GM23338 (cell line): ENCODE results near the gene PKN3. TPM values are rescaled to one million over a fixed set of nuclear protein-coding genes. Genes with fewer than 3 reads are reported as not detected.

ENCODE experiments used
- ATAC-seq: fragments of 200-7000 bp; cut with Tn5 transposase; 3 replicates; pipeline ENCODE4 v1.9.1; 2020
- DNase-seq: peaks from one replicate; pipeline ENCODE4 v3.0.0-alpha.2; 2015; ENCODE audit warnings: low spot score
- H2AFZ ChIP-seq: fragments of 200-600 bp; sonication (generic); 2 replicates; pipeline ENCODE4 v1.8.0; 2016; ENCODE audit warnings: antibody characterized with exemption, mild to moderate bottlenecking, moderate library complexity
- H3F3A ChIP-seq: fragments of 200-600 bp; sonication (generic); replicated peaks from 2 replicates; pipeline ENCODE4 v1.8.0; 2017; ENCODE audit warnings: antibody characterized with exemption, mixed run types, low read depth
- H3K27ac ChIP-seq: fragments of 200-600 bp; sonication (generic); 2 replicates; pipeline ENCODE4 v1.6.1; 2016; ENCODE audit warnings: low read depth
- H3K27me3 ChIP-seq: fragments of 200-600 bp; sonication (generic); 2 replicates; pipeline ENCODE4 v1.8.0; 2016; ENCODE audit warnings: mild to moderate bottlenecking, mixed run types, moderate library complexity; ENCODE audit not compliant: insufficient read depth
- H3K36me3 ChIP-seq: fragments of 200-600 bp; sonication (generic); 2 replicates; pipeline ENCODE4 v1.8.0; 2016; ENCODE audit warnings: mild to moderate bottlenecking; ENCODE audit not compliant: insufficient read depth
- H3K4me1 ChIP-seq: fragments of 200-600 bp; sonication (generic); 2 replicates; pipeline ENCODE4 v1.8.0; 2016; ENCODE audit warnings: mild to moderate bottlenecking, moderate library complexity; ENCODE audit not compliant: insufficient read depth
- H3K4me2 ChIP-seq: fragments of 200-600 bp; sonication (generic); 2 replicates; pipeline ENCODE4 v1.7.1; 2017; ENCODE audit warnings: mixed run types
- H3K4me3 ChIP-seq: fragments of 200-600 bp; sonication (generic); 2 replicates; pipeline ENCODE4 v1.6.1; 2016; ENCODE audit warnings: mixed run types
- H3K79me2 ChIP-seq: fragments of 200-600 bp; sonication (generic); replicated peaks from 2 replicates; pipeline ENCODE4 v1.8.0; 2017; ENCODE audit warnings: mild to moderate bottlenecking; ENCODE audit not compliant: insufficient read depth
- H3K9me2 ChIP-seq: fragments of 200-600 bp; sonication (generic); 2 replicates; pipeline ENCODE4 v1.8.0; 2017; ENCODE audit not compliant: insufficient read depth
- H4K20me1 ChIP-seq: fragments of 200-600 bp; sonication (generic); replicated peaks from 2 replicates; pipeline ENCODE4 v1.8.0; 2017; ENCODE audit warnings: mild to moderate bottlenecking; ENCODE audit not compliant: insufficient read depth
- H3K27ac Mint-ChIP-seq: 2 replicates; pipeline ENCODE4 v1.8.0; 2020; ENCODE audit warnings: inconsistent platforms, mild to moderate bottlenecking, moderate library complexity, mixed read lengths
- H3K27me3 Mint-ChIP-seq: 3 replicates; pipeline ENCODE4 v1.8.0; 2022; ENCODE audit warnings: low read depth, mild to moderate bottlenecking, moderate library complexity, mixed read lengths, inconsistent platforms; ENCODE audit not compliant: insufficient read depth, poor library complexity
- H3K36me3 Mint-ChIP-seq: 3 replicates; pipeline ENCODE4 v1.8.0; 2021; ENCODE audit warnings: low read depth, mild to moderate bottlenecking, inconsistent platforms, moderate library complexity, mixed read lengths
- H3K4me1 Mint-ChIP-seq: 3 replicates; pipeline ENCODE4 v1.8.0; 2020; ENCODE audit warnings: mild to moderate bottlenecking, inconsistent platforms, mixed read lengths
- H3K4me3 Mint-ChIP-seq: 3 replicates; pipeline ENCODE4 v1.8.0; 2021; ENCODE audit warnings: moderate library complexity, mild to moderate bottlenecking, inconsistent platforms, mixed read lengths
- H3K9me3 Mint-ChIP-seq: 3 replicates; pipeline ENCODE4 v1.8.0; 2020; ENCODE audit warnings: moderate library complexity, mild to moderate bottlenecking, inconsistent platforms, mixed read lengths
- EZH2phosphoT487 ChIP-seq: fragments of 200-600 bp; sonication (generic); IDR thresholded peaks from one replicate; pipeline ENCODE4 v1.8.1; 2018; ENCODE audit warnings: antibody characterized with exemption; ENCODE audit not compliant: unreplicated experiment
- JUNB ChIP-seq: IDR thresholded peaks from one replicate; pipeline ENCODE4 v1.6.1; 2016; ENCODE audit warnings: antibody characterized with exemption; ENCODE audit not compliant: unreplicated experiment
- NANOG ChIP-seq: IDR thresholded peaks from 2 replicates; pipeline ENCODE4 v1.6.1; 2016; ENCODE audit warnings: antibody characterized with exemption, borderline replicate concordance
- POLR2AphosphoS5 ChIP-seq: IDR thresholded peaks from 2 replicates; pipeline ENCODE4 v1.6.1; 2016; ENCODE audit warnings: antibody characterized with exemption, low read depth
- STAT1 ChIP-seq: IDR thresholded peaks from one replicate; pipeline ENCODE4 v1.6.1; 2016; ENCODE audit warnings: antibody characterized with exemption; ENCODE audit not compliant: unreplicated experiment
- ZNF331 ChIP-seq: fragments of 250-450 bp; sonication (Bioruptor Pico); IDR thresholded peaks from 2 replicates; pipeline ENCODE4 v1.5.0; 2020; ENCODE audit warnings: low read depth, mild to moderate bottlenecking, moderate library complexity
- polyA plus RNA-seq: library from polyadenylated mRNA; unstranded; fragments of >200 nt; fragmentation: Nextera tagmentation; extraction: Ambion mirVana; gene quantifications from 2 replicates; pipeline ENCODE4 v1.2.1, GENCODE V29; 2016
- total RNA-seq: library from RNA; depleted of rRNA; stranded (reverse); fragments of >200 nt; shearing (Covaris generic); gene quantifications from 2 replicates; pipeline ENCODE4 v1.2.3, GENCODE V29; 2014
- TF ChIP-seq, protein P1 (sequence below): IDR thresholded peaks from one replicate; pipeline ENCODE4 v1.6.1; 2018; ENCODE audit warnings: antibody characterized with exemption; ENCODE audit not compliant: unreplicated experiment
- TF ChIP-seq, protein P2 (sequence below): IDR thresholded peaks from 2 replicates; pipeline ENCODE4 v1.6.1; 2016; ENCODE audit warnings: antibody characterized with exemption
- TF ChIP-seq, protein P3 (sequence below), 2 experiments: fragments of 200-600 bp in 1 of 2; sonication (generic) in 1 of 2; conservative IDR thresholded peaks; 2 replicates each; pipeline versions ENCODE4 v1.5.1 to v1.6.1; 2016 to 2017; ENCODE audit warnings: antibody characterized with exemption in 2 of 2, low read depth in 2 of 2, mild to moderate bottlenecking in 2 of 2, moderate library complexity in 1 of 2

The PKN3 gene
- total and polyA plus RNA-seq, 2 experiments from 2014 or later = 6.2 to 17.7 TPM

DNA sequence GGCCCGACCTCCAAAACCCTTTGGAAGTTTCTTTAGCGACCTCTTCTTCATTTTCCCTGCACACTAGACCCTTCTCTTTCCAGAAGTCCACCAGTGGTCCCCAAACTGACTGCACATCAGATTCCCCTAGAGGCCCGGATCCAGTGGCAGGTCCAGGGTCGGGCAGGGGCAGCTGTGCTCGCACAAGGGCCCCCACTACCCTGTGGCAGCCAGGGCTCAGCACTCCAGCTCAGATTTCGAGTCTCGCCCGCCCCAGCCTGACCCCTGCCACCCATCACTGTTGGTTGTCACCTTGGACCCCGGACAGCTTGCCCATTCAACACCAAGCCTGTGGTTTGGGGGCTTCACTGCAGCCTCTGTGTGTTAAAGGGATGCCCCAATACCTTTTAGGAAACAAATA lies 29.4 kb downstream of the PKN3 start:
- H4K20me1 ChIP-seq = no peaks in the 10 kb centered on the region
- no peak for TF ChIP-seq NANOG
- TF ChIP-seq EZH2phosphoT487 = no peak
- TF ChIP-seq, protein P1, sequence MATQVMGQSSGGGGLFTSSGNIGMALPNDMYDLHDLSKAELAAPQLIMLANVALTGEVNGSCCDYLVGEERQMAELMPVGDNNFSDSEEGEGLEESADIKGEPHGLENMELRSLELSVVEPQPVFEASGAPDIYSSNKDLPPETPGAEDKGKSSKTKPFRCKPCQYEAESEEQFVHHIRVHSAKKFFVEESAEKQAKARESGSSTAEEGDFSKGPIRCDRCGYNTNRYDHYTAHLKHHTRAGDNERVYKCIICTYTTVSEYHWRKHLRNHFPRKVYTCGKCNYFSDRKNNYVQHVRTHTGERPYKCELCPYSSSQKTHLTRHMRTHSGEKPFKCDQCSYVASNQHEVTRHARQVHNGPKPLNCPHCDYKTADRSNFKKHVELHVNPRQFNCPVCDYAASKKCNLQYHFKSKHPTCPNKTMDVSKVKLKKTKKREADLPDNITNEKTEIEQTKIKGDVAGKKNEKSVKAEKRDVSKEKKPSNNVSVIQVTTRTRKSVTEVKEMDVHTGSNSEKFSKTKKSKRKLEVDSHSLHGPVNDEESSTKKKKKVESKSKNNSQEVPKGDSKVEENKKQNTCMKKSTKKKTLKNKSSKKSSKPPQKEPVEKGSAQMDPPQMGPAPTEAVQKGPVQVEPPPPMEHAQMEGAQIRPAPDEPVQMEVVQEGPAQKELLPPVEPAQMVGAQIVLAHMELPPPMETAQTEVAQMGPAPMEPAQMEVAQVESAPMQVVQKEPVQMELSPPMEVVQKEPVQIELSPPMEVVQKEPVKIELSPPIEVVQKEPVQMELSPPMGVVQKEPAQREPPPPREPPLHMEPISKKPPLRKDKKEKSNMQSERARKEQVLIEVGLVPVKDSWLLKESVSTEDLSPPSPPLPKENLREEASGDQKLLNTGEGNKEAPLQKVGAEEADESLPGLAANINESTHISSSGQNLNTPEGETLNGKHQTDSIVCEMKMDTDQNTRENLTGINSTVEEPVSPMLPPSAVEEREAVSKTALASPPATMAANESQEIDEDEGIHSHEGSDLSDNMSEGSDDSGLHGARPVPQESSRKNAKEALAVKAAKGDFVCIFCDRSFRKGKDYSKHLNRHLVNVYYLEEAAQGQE = no peak
- no peak for TF ChIP-seq JUNB
- no peak for TF ChIP-seq STAT1
- no peak for TF ChIP-seq POLR2AphosphoS5
- TF ChIP-seq, protein P2, sequence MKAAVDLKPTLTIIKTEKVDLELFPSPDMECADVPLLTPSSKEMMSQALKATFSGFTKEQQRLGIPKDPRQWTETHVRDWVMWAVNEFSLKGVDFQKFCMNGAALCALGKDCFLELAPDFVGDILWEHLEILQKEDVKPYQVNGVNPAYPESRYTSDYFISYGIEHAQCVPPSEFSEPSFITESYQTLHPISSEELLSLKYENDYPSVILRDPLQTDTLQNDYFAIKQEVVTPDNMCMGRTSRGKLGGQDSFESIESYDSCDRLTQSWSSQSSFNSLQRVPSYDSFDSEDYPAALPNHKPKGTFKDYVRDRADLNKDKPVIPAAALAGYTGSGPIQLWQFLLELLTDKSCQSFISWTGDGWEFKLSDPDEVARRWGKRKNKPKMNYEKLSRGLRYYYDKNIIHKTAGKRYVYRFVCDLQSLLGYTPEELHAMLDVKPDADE = no peak
- TF ChIP-seq ZNF331 = no peak
- no peaks in the 10 kb centered on the region for H3K9me2 ChIP-seq
- H3F3A ChIP-seq = peaks cover 4% of the 10 kb centered on the region; the same call in 1 of the 2 replicates
- ATAC-seq (no peak), DNase-seq (no peak)
- Mint-ChIP-seq H3K4me3 (no peak overlapping the region), H3K36me3 (peaks cover 6% of the 10 kb centered on the region; the same call in 1 of the 3 replicates), H3K4me1 (peaks cover 11% of the 10 kb centered on the region; the same call in 2 of the 3 replicates), H3K27me3 (peaks cover 17% of the 10 kb centered on the region), H3K27ac (no peak overlapping the region), H3K9me3 (no peaks in the 10 kb centered on the region)
- no peaks in the 10 kb centered on the region for H3K36me3 ChIP-seq
- H3K4me3 ChIP-seq = no peak overlapping the region
- no peaks in the 10 kb centered on the region for H3K79me2 ChIP-seq
- H3K4me2 ChIP-seq = no peak overlapping the region
- H3K27me3 ChIP-seq = no peaks in the 10 kb centered on the region
- no peak overlapping the region for H3K27ac ChIP-seq
- no peak overlapping the region for H2AFZ ChIP-seq
- no peaks in the 10 kb centered on the region for H3K4me1 ChIP-seq

DNA sequence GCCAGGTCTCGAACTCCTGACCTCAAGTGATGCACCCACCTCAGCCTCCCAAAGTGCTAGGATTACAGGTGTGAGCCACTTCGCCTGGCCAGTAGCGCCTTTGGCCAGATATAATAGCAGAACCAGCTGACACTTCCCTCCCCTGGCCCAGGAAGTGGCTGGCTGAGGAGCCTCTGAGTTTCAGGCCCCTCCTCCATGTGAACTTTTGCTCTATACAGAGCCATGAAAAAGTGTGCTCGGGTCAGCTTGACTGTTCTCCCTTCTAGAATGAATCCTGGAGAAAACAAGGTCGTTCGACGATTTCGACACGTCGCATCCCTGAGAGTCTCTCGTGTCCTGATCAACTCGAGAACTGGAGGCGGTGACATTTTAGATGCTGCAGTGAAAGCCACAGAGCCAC lies 30.3 kb downstream of the PKN3 start:
- no peaks in the 10 kb centered on the region for H3K9me3 Mint-ChIP-seq
- Histone ChIP-seq H2AFZ (no peak overlapping the region), H3K36me3 (no peaks in the 10 kb centered on the region), H3F3A (peaks cover 4% of the 10 kb centered on the region; the same call in 1 of the 2 replicates), H3K79me2 (no peaks in the 10 kb centered on the region), H4K20me1 (no peaks in the 10 kb centered on the region), H3K4me2 (no peak overlapping the region), H3K4me1 (no peaks in the 10 kb centered on the region), H3K9me2 (no peaks in the 10 kb centered on the region), H3K27ac (0 out of 2 replicates have a peak overlapping the region, but pooled peaks have one; percentile 2), H3K4me3 (no peak overlapping the region), H3K27me3 (no peaks in the 10 kb centered on the region)
- no peak overlapping the region for H3K4me3 Mint-ChIP-seq
- DNase-seq (no peak), ATAC-seq (no peak)
- H3K27me3 Mint-ChIP-seq = peaks cover 13% of the 10 kb centered on the region
- H3K36me3 Mint-ChIP-seq = peaks cover 10% of the 10 kb centered on the region; the same call in 2 of the 3 replicates
- no peak overlapping the region for H3K27ac Mint-ChIP-seq
- peaks cover 11% of the 10 kb centered on the region; the same call in 2 of the 3 replicates for H3K4me1 Mint-ChIP-seq
- TF ChIP-seq POLR2AphosphoS5 (no peak), EZH2phosphoT487 (no peak), STAT1 (no peak)
- TF ChIP-seq, protein P3, sequence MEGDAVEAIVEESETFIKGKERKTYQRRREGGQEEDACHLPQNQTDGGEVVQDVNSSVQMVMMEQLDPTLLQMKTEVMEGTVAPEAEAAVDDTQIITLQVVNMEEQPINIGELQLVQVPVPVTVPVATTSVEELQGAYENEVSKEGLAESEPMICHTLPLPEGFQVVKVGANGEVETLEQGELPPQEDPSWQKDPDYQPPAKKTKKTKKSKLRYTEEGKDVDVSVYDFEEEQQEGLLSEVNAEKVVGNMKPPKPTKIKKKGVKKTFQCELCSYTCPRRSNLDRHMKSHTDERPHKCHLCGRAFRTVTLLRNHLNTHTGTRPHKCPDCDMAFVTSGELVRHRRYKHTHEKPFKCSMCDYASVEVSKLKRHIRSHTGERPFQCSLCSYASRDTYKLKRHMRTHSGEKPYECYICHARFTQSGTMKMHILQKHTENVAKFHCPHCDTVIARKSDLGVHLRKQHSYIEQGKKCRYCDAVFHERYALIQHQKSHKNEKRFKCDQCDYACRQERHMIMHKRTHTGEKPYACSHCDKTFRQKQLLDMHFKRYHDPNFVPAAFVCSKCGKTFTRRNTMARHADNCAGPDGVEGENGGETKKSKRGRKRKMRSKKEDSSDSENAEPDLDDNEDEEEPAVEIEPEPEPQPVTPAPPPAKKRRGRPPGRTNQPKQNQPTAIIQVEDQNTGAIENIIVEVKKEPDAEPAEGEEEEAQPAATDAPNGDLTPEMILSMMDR (conservative IDR thresholded peaks at IDR 0.05; ENCODE audit: low read depth in 2 of 2) = no peak
